Measurements from ENCODE around the gene GEN1.

The GEN1 gene

DNA sequence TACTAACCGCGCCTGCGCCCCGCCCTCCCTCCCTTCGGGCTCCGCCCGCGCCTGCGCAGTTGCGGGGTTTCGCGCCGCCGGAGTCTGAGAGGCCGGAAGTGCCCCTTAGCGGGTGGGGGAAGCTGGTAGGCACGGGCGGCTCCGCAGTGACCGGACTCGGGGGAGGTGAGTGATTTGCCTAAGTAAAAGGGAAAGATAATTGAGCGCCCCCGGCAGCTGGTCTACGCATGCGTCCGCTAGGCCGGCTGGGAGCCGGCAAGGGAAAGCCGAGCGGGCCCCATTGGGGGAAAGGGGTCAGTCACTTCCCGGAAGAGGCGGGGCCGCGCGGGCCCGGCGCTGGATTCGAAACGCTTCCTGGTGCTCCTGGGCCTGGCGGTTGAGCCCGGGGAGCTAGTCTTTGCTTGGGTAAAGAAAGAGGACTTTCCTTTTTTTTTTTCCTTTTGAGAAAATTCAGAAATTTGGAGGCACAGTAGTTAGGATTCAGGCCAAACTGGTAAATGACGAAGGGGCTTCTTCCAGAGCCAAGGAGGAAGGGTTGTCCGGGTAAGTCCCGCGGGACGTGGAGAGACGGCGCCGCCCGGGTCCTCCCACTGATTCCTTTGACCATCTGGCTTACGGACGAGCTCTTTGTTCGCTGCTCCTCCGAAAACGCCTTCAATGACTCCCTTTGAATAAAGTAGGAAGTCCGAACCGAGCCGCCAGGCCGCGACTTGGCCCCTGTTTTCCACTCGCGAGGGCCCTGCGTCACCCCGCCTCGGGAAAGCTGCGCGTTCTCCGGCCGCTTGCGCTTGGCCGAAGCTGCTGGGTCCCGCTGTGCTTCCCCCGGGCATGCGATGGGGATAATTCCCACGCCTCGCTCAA, at the start of gene GEN1, which contains the start of gene SMC6:
Gene GEN1, plus strand, starts transcription at position 336 of the 861 bp plus-strand sequence. CDS start 5,806 bp downstream, outside the sequence.
Gene SMC6, minus strand, starts transcription at position 8 of the 861 bp plus-strand sequence. CDS start 7,864 bp downstream, outside the sequence.
- peak within 1 kb of the TSS; percentile 98 for H3K27ac ChIP-seq
- CTCF ChIA-PET, result interaction anchor here (0.5 to 0.8 kb wide), 5 partner anchors 158 to 1778 kb away, joined by 3 to 5 read pairs (median 3); no protein-coding TSS in a partner anchor
- DNase-seq (ENCODE audit: low spot score), result peak; percentile 96
- no peak for TF ChIP-seq CTCF (conservative IDR thresholded peaks at IDR 0.05; ENCODE audit: low read depth)
- POLR2A ChIA-PET (ENCODE audit: low non-redundant PET), result no interaction called here

DNA sequence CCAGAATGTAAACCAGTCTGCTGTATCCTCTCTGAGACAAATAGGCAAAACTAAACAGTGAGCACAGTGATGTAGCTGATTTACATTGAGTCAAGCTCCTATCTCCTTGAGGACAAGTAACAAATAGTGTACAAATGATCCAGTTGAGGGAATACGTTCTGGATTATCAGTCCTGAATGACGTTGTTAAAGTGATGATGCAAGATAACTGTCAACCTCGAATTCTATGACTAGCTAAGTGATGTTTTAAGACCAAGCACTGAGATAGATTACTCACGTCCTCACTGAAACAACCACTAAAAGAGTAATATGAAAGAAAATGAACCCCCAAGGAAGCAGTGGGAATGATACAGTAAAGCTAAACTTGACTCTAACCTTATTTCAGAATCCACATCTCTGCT, 47.1 kb upstream of the GEN1 start:
- POLR2A ChIA-PET (ENCODE audit: low non-redundant PET), result no interaction called here
- CTCF ChIA-PET, result interaction anchor here (0.6 kb wide), 1 partner anchor 472 kb away, joined by 3 read pairs; no protein-coding TSS in a partner anchor
- DNase-seq (ENCODE audit: low spot score), result no peak
- H3K27ac ChIP-seq, result no peak overlapping the region
- TF ChIP-seq CTCF (conservative IDR thresholded peaks at IDR 0.05; ENCODE audit: low read depth), result no peak

GRCh38 chr2:17708501-17708900, 45.4 kb upstream of the GEN1 start:
- TF ChIP-seq CTCF (conservative IDR thresholded peaks at IDR 0.05; ENCODE audit: low read depth), result no peak
- H3K27ac ChIP-seq, result no peak overlapping the region
- POLR2A ChIA-PET (ENCODE audit: low non-redundant PET), result no interaction called here
- CTCF ChIA-PET, result interaction anchor here (0.7 to 1.2 kb wide), 3 partner anchors 12 to 531 kb away, joined by 3 to 4 read pairs (median 3); no protein-coding TSS in a partner anchor
- no peak for DNase-seq (ENCODE audit: low spot score)

- H3K27ac ChIP-seq, result no peak overlapping the region
- no peak for DNase-seq (ENCODE audit: low spot score)
- ChIA-PET CTCF (interaction anchor here (0.7 kb wide), 1 partner anchor 24 kb away, joined by 3 read pairs; no protein-coding TSS in a partner anchor), POLR2A (ENCODE audit: low non-redundant PET) (no interaction called here)
- no peak for TF ChIP-seq CTCF (conservative IDR thresholded peaks at IDR 0.05; ENCODE audit: low read depth)
These were observed 44.0 kb upstream of the GEN1 start for GRCh38 chr2:17709897-17710296.

DNA sequence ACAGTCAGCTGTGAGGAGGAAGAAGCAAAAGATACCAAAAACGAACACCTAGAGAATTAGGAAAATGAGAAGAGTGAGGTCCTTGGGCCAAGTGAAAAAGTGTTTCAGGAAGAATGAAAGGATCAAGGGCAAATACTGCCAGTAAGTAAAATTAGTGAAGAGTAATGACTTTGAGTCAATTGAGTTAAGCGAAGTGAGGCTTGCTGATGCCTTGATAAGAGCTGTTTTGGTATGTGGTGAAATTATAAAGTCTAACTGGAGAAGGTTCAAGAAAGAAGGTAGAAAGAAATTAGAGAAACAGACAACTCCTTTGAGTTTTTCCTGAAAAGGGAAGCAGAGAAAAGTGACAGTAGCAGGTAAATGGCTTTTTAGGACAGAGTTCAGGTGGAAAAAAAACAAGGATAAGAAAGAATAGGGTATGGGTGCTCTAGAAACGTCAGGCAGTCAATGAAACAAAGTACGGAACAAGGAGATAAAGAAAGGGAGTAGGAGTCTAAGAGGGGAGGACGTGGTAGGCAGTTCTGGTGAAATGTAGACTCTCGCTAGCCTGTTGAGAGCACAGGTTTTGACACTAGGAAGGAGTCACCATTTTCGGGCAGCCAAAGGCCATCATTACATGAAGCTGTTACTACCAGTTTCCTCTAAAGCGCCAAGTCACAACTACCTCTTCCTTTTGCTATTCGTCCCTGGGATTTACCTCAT, 43.2 kb upstream of the GEN1 start:
- ChIA-PET POLR2A (ENCODE audit: low non-redundant PET) (no interaction called here), CTCF (interaction anchor here (0.7 kb wide), 1 partner anchor 23 kb away, joined by 3 read pairs; no protein-coding TSS in a partner anchor)
- TF ChIP-seq CTCF (conservative IDR thresholded peaks at IDR 0.05; ENCODE audit: low read depth), result no peak
- DNase-seq (ENCODE audit: low spot score), result no peak
- no peak overlapping the region for H3K27ac ChIP-seq

DNA sequence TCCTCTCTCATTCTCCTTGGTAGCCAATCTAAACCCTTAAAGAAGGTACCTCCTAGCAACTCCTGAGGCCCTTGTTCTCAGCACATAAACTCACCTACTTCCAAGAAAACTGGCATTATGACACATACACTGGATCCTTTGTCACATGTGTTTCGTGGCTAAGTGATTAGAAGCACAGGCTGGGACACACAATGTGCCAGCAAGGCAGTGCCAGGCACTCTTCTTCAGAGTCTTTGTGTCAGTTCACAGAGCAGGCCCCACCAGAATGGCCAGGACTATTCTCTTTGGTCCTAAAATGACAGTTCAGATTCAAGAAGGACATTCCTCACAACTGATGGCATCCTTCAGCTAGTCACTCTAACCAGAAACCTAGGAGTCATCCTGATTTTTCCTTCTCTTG, 40.6 kb upstream of the GEN1 start:
- H3K27ac ChIP-seq, result no peak overlapping the region
- no peak for DNase-seq (ENCODE audit: low spot score)
- ChIA-PET POLR2A (ENCODE audit: low non-redundant PET) (no interaction called here), CTCF (interaction anchor here (0.6 kb wide), 1 partner anchor 15 kb away, joined by 4 read pairs; no protein-coding TSS in a partner anchor)
- no peak for TF ChIP-seq CTCF (conservative IDR thresholded peaks at IDR 0.05; ENCODE audit: low read depth)

Measured in RWPE1 (cell line).